GM21576 (cell line): Measurements from ENCODE around the gene CRABP1.

ENCODE experiments used
- ATAC-seq: cut with Tn5 transposase; IDR thresholded peaks from one replicate; pipeline ENCODE4 v1.9.1; 2021; ENCODE audit warnings: mild to moderate bottlenecking, moderate library complexity; ENCODE audit not compliant: unreplicated experiment

CRABP1 gene

GRCh38 chr15:78343276-78344060 is 3.3 kb downstream of the CRABP1 start:
- no peak for ATAC-seq

- no peak for ATAC-seq
Observed at GRCh38 chr15:78345396-78346125, 5.4 kb downstream of the CRABP1 start.

- ATAC-seq, result no peak
Observed at GRCh38 chr15:78347586-78348543, 7.7 kb downstream of the CRABP1 start.

- ATAC-seq, result no peak
Observed at GRCh38 chr15:78350058-78350457, 9.9 kb downstream of the CRABP1 start.

GRCh38 chr15:78351539-78351938 is 11.4 kb downstream of the CRABP1 start:
- no peak for ATAC-seq

- ATAC-seq, result no peak
Observed at GRCh38 chr15:78353093-78353492, 12.9 kb downstream of the CRABP1 start.

- ATAC-seq, result no peak
Observed at GRCh38 chr15:78355177-78355576, 15.0 kb downstream of the CRABP1 start.

- no peak for ATAC-seq
Observed at GRCh38 chr15:78358102-78358870, 18.1 kb downstream of the CRABP1 start.

- no peak for ATAC-seq
Observed at GRCh38 chr15:78359041-78359808, 19.1 kb downstream of the CRABP1 start.

GRCh38 chr15:78360367-78360801 is 20.2 kb downstream of the CRABP1 start:
- no peak for ATAC-seq

- ATAC-seq, result no peak
Observed at GRCh38 chr15:78360958-78361718, 21.0 kb downstream of the CRABP1 start.

- ATAC-seq, result no peak
Observed at GRCh38 chr15:78361771-78362506, 21.8 kb downstream of the CRABP1 start.

- no peak for ATAC-seq
Observed at GRCh38 chr15:78362716-78363380, 22.7 kb downstream of the CRABP1 start.

GRCh38 chr15:78363381-78363734 is 23.2 kb downstream of the CRABP1 start:
- ATAC-seq, result no peak

- no peak for ATAC-seq
Observed at GRCh38 chr15:78364233-78364632, 24.1 kb downstream of the CRABP1 start.

GRCh38 chr15:78365917-78366316 is 25.8 kb downstream of the CRABP1 start:
- no peak for ATAC-seq

GRCh38 chr15:78366342-78366741 is 26.2 kb downstream of the CRABP1 start:
- no peak for ATAC-seq

GRCh38 chr15:78368651-78369050 is 28.5 kb downstream of the CRABP1 start:
- ATAC-seq, result no peak
